ENCODE data around the gene CD81.

Gene CD81

DNA sequence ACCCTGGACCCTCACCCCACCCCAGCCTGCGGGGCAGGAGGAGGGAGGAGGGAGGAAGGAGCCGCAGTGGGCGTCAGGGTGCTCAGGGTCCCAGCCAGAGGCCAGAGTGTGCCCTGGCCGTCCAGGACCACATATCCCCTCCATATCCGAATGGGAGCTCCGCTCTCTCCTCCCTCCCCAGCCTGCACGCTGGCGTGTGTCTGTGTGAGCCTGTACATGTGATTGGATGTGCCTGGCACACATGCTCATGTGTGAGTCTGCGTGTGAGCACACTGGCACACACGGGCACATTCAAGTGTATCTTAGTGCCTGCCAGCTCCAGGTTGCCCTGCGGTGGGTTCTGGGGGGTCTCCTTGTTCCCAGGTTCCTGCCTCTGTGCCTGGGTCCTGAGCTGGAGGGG, 31.6 kb downstream of the CD81 start:
- DNase-seq: no peak

- DNase-seq: no peak
Measured at GRCh38 chr11:2409126-2409525, 32.0 kb downstream of the CD81 start.

GRCh38 chr11:2409611-2410468, 32.7 kb downstream of the CD81 start:
- DNase-seq: no peak

DNA sequence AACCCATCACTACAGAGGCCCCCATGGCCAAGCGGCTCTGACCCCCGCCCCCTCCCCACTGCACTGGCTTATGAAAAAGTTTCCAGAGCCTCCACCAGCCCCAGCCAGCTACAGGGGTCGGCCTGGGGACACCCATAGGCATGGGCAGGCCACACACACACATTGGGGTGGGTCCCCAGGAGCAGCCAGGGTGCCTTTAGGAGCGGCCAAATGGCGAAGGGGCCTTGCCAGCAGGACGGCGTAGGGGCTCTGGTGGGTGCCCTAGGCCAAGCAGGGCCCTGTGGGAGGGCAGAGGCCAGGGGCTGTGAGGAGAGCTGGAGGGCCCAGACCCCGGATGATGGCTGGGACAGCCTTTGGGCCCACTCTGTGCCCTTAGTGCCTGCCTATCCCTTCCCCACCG, 33.5 kb downstream of the CD81 start:
- no peak for DNase-seq

DNA sequence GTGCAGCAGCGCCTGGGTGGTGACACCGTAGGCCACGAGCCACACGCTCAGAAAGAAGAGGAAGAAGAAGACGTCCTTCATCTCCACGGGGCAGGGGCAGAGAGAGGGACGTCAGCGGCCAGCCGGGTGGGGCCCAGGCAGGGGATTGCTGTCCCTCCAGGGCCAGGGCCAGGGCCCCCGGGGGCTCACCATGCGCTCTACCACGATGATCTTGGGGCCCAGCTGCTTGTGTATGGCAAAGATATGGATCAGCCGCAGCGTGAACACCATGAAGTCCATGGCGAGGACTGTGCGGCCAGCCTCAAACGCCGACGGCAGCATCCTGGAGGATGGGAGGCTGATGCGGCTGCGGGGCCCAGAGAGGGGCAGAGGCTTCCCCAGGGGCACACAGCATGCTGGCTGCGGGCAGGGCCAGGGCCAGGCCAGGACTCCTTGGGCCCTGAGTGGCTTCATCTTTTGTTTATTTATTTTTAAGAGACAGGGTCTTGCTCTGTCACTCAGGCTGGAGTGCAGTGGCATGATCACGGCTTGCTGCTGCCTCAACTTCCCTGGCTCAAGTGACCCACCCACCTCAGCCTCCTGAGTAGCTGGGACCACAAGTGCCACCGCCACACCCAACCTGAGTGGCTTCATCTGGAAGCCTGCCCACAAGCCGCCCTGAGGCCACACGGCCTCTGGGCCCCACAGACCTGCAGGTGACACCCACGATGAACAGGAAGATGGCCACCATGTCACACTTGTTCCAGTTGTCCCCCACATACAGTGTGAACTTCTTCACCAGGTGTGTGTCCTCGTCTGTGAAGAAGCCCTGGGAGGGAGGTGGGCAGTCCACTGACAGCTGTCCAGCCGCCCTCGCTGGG, 34.6 kb downstream of the CD81 start:
- no peak for DNase-seq

- no peak for DNase-seq
Measured at GRCh38 chr11:2412323-2412722, 35.2 kb downstream of the CD81 start.

- DNase-seq: no peak
Measured at GRCh38 chr11:2413742-2414579, 36.9 kb downstream of the CD81 start.

DNA sequence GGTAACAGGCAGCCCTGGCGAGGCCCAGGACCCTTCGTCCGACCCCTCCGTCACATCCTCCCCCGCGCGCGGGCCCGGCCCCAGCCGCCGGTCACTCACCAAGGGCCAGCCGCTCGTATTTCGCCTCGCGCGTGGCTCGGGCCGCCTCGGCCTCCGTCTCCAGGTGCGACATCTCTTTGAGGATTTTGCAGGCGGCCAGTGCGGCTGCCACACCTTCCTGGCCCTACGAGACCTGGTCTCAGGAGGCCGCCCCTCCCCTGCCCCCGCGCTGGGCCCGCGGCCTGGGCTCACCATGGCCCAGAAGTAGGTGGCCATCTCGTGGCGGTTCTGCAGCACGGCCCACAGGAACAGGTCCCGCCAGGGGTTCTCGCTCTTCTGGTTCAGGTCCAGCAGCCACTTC, 37.5 kb downstream of the CD81 start:
- DNase-seq: no peak

- no peak for DNase-seq
Measured at GRCh38 chr11:2415171-2415570, 38.1 kb downstream of the CD81 start.

- DNase-seq: no peak
Measured at GRCh38 chr11:2415601-2416380, 38.7 kb downstream of the CD81 start.

GRCh38 chr11:2416765-2417164, 39.7 kb downstream of the CD81 start:
- DNase-seq: no peak

DNA sequence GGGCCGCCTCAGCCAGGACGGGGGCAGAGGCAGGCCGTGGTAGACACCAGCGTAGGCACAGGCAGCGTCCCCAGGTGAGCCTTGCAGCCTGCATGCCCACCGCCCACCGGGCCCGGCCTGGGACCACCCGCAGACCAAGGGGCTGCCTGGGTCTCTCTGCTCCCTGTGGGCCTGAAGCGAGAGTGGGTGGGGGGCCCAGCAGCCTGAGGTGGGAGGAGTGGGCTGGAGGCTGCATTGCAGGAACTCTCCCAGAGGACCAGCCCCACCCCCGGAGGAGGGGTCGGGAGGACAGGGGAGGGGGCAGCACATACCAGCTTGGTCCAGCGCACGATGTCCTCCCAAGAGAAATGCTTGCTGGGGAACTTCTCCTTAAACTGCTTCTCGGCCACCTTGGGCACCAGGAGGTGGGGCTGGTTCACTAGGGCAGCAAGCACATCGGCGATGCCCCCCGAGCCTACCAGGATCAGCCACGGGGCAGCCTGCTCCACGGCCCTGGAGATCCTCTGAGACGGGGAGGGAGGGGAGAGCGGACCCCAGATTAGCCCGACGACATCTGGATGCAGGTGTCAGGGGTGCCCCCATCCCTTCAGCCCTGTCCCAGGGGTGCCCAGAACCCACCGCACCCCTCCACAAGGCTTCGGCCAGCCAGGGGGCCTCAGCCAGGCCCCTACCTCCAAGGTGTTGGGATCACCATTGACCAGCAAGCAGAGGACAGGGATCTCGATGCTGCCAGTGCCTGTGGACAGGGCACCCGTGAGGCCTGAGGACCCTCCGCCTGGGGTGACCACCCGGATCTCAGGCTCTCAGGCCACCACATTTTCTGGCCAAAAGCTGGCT, 41.0 kb downstream of the CD81 start:
- DNase-seq: no peak

- no peak for DNase-seq
Measured at GRCh38 chr11:2418693-2419360, 41.7 kb downstream of the CD81 start.

- DNase-seq: no peak
Measured at GRCh38 chr11:2419638-2420501, 42.8 kb downstream of the CD81 start.

DNA sequence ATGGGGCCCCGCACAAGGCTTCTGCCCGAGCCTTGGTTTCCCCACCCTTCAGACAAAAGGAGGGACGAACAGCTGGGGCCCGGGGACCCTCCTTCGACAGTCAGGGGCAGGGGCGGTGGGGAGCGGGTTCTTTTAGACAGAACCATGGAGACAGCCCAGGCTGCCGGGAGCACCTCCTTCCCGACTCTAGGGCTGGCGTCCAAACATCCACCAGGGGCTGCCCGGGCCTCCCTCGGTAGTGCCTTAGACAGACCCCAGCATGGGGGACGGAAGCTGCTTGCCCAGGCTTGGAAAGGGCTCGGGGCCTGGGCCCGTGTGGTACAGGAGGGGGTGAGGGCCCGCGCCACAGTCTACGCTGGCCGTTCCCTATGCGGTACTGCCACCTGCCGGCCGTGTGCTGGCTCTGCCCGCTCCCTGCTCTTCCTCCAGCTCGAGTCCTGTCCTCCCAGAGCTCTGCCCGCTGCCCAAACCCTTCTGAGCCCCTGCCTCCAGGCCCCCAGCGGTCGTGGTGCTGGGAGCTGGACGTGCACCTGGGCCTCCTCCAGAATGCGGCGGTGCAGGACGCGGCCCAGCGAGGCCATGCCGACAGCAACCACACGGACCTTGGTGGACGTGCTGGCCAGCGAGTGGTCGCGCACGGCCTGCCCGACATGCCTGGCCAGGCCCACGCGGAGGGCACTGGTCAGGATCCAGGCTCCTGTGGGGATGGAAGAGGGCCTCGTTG, 43.6 kb downstream of the CD81 start:
- peak; percentile 57 for DNase-seq

- DNase-seq: no peak
Measured at GRCh38 chr11:2421226-2421994, 44.3 kb downstream of the CD81 start.

DNA sequence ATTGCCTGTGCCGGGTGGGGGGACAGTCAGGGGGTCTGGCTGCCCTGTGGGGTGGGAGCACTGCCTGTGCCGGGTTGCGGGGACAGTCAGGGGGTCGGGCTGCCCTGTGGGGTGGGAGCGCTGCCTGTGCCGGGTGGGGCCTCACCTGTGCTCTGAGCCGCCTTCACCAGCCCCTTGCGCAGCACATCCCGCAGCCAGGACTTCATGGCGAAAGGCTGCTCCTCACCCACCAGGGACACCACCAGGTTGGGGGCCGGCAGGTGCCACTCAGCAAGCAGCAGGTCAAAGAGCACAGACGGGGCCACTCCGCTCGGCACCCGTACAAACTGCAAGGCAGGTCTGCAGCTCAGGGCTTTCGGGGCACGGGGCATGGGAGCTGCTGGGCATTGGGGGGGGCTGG, 44.9 kb downstream of the CD81 start:
- DNase-seq: no peak

- DNase-seq: no peak
Measured at GRCh38 chr11:2422461-2423156, 45.5 kb downstream of the CD81 start.
